Spinal cord (tissue), 10 donors: ENCODE data around the gene CAPS. TPM values are rescaled to one million over a fixed set of nuclear protein-coding genes. Genes with fewer than 3 reads are reported as not detected.

ENCODE experiments used
- DNase-seq, 6 donors: peaks; one replicate each; pipeline versions ENCODE4 v3.0.0 to v3.0.0-alpha.2; 2013 to 2015; ENCODE audit warnings: low spot score in 6 of 6, low read depth in 4 of 6
- H3K27ac ChIP-seq: one replicate; pipeline ENCODE4 v1.5.1; 2013; ENCODE audit warnings: low read depth, low read length, control low read depth
- H3K27me3 ChIP-seq: one replicate; pipeline ENCODE4 v1.6.1; 2013; ENCODE audit warnings: low read length; ENCODE audit not compliant: control insufficient read depth, insufficient read depth
- H3K36me3 ChIP-seq: one replicate; pipeline ENCODE4 v1.6.1; 2013; ENCODE audit warnings: low read length; ENCODE audit not compliant: control insufficient read depth, insufficient read depth
- H3K4me1 ChIP-seq: one replicate; pipeline ENCODE4 v1.6.1; 2013; ENCODE audit warnings: low read length; ENCODE audit not compliant: control insufficient read depth, insufficient read depth
- H3K4me3 ChIP-seq: one replicate; pipeline ENCODE4 v1.5.1; 2013; ENCODE audit warnings: low read depth, low read length, control low read depth
- H3K9me3 ChIP-seq: one replicate; pipeline ENCODE4 v1.6.1; 2013; ENCODE audit warnings: low read length; ENCODE audit not compliant: control insufficient read depth, insufficient read depth
- WGBS: methylation state at CpG from one replicate; pipeline ENCODE4 v1.1.5; 2013; ENCODE audit warnings: missing lambda C conversion rate; ENCODE audit not compliant: insufficient coverage; 5-methylcytosine and 5-hydroxymethylcytosine counted together
- polyA plus RNA-seq, 2 donors: library from polyadenylated mRNA; unstranded; fragments of 120-200 nt; gene quantifications; one replicate each; pipeline ENCODE4 v1.2.1, GENCODE V29; 2013; ENCODE audit not compliant: insufficient read length in 2 of 2
- total RNA-seq, 2 donors: library from RNA; depleted of rRNA in 1 of 2; stranded (reverse); fragments of 120-200 nt in 1 of 2; fragments of >200 nt in 1 of 2; gene quantifications; one replicate each; pipeline versions ENCODE4 v1.2.3 to v1.2.4, GENCODE V29; 2013 to 2014
- donor health status: healthy.

CAPS gene
- total and polyA plus RNA-seq, 4 donors = 15.3 to 85.3 (median 49.4) TPM

DNA sequence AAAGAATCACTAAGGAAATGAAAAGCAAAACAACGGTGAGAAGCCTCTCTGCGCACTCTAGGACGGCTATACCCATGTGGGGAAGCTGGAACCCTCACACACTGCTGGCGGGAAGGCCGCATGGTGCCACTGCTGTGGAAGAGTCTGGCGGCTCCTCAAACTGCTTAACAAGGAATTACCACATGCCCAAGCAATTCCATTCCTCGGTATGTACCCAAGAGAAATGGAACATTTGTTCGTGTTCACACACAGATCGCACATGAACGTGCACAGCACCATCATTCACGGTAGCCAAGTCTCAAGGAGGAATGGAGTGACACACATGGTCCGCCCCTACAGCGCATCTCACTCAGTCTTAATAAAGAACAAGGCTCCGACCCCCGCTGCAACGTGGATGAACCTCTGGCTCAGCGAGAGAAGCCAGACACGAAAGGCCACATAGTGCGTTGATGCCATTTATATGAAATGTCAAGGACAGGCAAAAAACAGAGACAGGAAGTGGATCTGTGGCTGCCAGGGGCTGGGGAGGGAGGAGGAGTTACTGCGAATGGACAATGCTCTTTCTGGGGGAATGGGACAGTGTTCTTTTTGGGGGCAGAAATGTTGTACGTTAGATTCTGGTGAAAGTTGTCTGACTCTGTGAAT lies 7.6 kb downstream of the CAPS start:
- H3K36me3 ChIP-seq = peaks cover 99% of the 10 kb centered on the region
- H3K4me3 ChIP-seq = no peak overlapping the region
- peak in 1 of 6 donors; percentile 78 for DNase-seq
- no peaks in the 10 kb centered on the region for H3K27me3 ChIP-seq
- H3K27ac ChIP-seq = no peak overlapping the region
- H3K9me3 ChIP-seq = no peaks in the 10 kb centered on the region
- peaks cover 7% of the 10 kb centered on the region for H3K4me1 ChIP-seq
- 86% methylated on average over 17 of the region's 21 CpGs for WGBS

DNA sequence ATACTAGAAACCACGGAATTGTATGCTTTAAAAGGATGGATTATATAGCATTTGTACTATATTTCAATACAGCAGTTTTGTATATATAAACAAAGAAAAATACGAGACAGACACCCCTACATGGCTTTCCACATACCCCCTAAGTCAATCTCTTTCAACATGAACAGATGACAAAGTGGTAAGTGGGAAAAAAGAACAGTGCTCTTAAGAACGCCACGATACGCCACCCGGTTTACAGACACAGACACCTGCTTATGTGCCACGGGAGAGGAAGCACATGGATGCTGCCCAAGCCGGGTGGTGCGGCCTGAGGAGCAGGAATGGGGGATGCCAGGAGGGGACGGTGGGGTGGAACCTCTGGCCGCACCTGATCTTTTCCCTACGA lies 8.1 kb downstream of the CAPS start:
- Histone ChIP-seq H3K4me1 (peaks cover 8% of the 10 kb centered on the region), H3K36me3 (peaks cover 99% of the 10 kb centered on the region), H3K4me3 (no peak overlapping the region), H3K9me3 (no peaks in the 10 kb centered on the region), H3K27ac (no peak overlapping the region), H3K27me3 (no peaks in the 10 kb centered on the region)
- WGBS = 95% methylated on average over 10 of the region's 12 CpGs
- DNase-seq = no peak

DNA sequence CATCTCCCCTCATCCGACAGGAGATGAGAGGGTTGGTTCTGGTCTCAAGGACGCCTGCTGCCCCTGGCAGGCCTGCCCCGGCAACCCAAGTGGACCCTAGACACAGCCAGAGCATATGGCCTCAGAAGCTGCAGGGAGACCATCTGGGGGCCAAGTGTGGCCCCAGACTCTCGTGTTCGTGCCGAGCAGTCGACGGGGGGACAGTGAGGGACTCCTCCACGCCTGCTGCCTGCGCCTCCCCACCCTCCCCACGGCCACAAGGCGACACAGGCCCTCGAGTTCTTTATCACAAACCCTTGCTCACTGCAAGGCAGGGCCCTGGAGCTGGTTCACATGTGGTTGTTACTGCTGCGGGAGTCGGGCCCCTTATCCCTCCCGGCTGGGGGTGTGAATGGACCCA lies 9.3 kb downstream of the CAPS start:
- peaks cover 8% of the 10 kb centered on the region for H3K4me1 ChIP-seq
- DNase-seq = no peak
- no peak overlapping the region for H3K4me3 ChIP-seq
- H3K27me3 ChIP-seq = no peaks in the 10 kb centered on the region
- H3K36me3 ChIP-seq = peaks cover 99% of the 10 kb centered on the region
- no peak overlapping the region for H3K27ac ChIP-seq
- H3K9me3 ChIP-seq = no peaks in the 10 kb centered on the region
- WGBS = 90% methylated on average over 14 of the region's 16 CpGs

DNA sequence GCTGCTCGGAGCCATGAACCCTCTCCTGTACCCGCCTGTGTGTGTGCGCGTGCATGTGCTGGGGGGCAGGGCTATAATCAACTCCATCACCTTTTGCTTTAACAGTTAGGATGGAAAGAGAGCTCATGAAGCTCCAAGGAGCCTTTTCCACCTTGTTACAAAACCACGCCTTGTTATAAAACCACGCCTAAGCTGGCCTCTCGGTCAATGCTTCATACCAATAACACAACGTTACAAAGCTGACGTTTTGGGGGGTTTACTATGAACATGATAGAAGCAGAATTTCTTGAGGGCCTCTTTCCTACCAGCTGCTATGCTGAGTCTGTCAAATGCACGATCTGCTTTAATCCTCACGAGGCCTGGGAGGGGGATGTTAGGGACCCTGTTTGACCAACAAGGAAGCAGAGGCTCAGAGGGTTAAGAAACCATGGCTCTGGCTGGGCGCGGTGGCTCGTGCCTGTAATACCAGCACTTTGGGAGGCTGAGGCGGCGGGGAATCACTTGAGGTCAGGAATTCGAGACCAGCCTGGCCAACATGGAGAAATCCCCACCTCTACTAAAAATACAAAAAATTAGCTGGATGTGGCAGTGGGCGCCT lies 11.9 kb downstream of the CAPS start:
- Histone ChIP-seq H3K27me3 (no peaks in the 10 kb centered on the region), H3K4me3 (no peak overlapping the region), H3K27ac (no peak overlapping the region), H3K9me3 (no peaks in the 10 kb centered on the region), H3K36me3 (peaks cover 99% of the 10 kb centered on the region), H3K4me1 (peaks cover 8% of the 10 kb centered on the region)
- WGBS = 96% methylated on average over 8 of the region's 18 CpGs
- no peak for DNase-seq

DNA sequence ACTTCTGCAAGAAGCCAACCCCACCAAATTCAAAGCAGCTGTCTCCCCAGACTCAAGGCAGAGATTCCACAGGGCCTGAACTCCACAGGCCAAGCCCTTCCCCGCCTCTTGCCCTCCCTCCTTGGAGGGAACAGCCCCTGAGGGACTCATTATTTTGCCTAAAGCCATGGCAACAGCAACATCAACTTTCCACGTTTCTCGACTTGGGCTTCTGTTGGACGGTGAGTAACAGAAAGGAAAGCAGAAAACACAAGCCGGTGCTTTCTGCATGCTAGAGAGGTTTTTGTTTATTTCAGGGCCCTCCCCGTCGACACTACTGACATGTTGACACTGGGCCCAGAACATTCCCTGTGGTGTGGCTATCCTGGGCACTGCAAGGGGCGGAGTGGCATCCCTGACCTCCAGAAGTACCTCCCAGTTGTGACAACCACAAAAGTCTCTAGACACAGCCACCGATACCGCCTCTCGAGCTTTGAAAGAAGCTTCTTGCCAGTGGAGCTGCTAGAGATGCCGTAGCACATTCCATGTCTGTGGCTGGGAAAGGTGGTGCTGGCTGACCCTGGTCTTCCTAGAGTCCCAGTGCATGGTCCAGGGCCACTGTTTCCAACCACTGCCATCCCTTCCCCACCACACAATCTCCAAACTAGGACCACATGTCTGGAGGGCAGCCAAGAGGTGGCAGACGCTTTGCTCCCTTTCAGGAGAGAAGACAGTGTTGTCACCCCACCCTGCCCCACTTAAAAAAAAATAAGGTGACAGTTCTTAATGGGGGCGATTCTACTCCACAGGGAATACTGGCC lies 12.8 kb downstream of the CAPS start:
- peaks cover 8% of the 10 kb centered on the region for H3K4me1 ChIP-seq
- H3K4me3 ChIP-seq = no peak overlapping the region
- peak in 1 of 6 donors; percentile 69 for DNase-seq
- peaks cover 99% of the 10 kb centered on the region for H3K36me3 ChIP-seq
- H3K27me3 ChIP-seq = no peaks in the 10 kb centered on the region
- H3K9me3 ChIP-seq = no peaks in the 10 kb centered on the region
- WGBS = 75% methylated on average over 10 of the region's 14 CpGs
- H3K27ac ChIP-seq = peak overlapping the region; percentile 67

DNA sequence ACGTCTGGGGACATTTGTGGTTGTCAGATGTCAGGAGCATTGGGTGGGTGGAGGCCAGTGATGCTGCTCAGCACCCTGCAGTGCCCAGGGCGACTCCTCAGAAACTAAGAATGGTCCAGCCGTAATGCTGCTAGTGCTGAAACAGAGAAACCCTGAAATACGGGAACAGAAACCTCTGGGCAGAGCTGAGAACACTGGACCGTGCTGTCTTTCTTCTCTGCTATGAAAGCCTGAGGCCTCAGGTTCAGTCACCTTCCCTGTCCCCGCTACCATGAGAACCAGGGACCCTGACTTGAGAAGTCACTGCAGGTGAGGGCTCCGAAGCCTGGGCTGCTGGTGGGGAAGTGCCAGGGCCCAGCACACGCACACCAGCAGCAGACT lies 13.4 kb downstream of the CAPS start:
- H3K27ac ChIP-seq = peak overlapping the region; percentile 67
- H3K4me1 ChIP-seq = peaks cover 13% of the 10 kb centered on the region
- H3K4me3 ChIP-seq = no peak overlapping the region

DNA sequence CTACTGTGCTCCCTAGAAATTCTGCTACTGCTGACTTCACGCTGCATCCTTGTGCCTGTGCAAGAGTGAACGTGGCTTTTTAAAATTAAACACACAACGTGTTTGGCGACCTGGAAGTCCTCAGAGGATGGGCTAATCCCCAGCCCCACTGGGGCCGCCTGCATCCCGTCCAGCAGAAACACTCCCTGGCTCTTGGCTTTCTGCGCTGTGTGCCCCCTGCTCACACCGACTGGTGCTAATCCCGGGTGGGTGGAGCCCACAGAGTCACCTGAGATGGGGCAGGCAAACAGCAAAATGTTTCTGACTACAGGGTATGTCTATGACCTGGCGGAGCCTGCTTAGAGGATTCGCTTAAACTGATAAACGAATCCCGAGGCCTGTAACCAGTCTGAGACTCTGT lies 15.1 kb downstream of the CAPS start:
- no peaks in the 10 kb centered on the region for H3K9me3 ChIP-seq
- H3K36me3 ChIP-seq = peaks cover 99% of the 10 kb centered on the region
- H3K4me3 ChIP-seq = no peak overlapping the region
- H3K27me3 ChIP-seq = no peaks in the 10 kb centered on the region
- H3K4me1 ChIP-seq = peaks cover 30% of the 10 kb centered on the region
- DNase-seq = no peak
- no peak overlapping the region for H3K27ac ChIP-seq
- WGBS = 89% methylated on average over 9 of the region's 13 CpGs

More for the DNA sequence above, 13.4 kb downstream of the CAPS start:
- WGBS = 94% methylated on average over 8 of the region's 8 CpGs
- Histone ChIP-seq H3K27me3 (no peaks in the 10 kb centered on the region), H3K9me3 (no peaks in the 10 kb centered on the region), H3K36me3 (peaks cover 100% of the 10 kb centered on the region)
- DNase-seq = no peak

DNA sequence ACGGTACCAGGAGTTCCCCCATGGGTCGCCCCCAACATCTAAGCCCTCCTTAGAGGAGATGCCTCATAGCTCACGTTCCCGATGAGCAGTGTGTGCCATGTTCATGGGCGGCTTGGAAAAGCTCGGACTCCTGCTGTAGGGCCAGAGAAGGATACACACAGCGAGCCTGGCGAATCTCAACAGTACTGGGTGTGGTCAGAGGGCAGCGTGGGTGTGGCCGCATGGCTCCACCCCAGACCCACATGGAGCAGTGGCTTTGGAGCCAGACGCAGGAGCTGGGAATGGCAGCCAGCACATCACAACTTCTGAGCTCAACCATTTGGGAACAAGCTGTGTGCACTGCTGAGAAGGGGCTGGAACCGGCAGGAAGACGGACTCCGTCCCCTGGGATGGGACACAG lies 15.6 kb downstream of the CAPS start:
- Histone ChIP-seq H3K27ac (no peak overlapping the region), H3K27me3 (no peaks in the 10 kb centered on the region), H3K4me3 (no peak overlapping the region), H3K9me3 (no peaks in the 10 kb centered on the region), H3K4me1 (peaks cover 30% of the 10 kb centered on the region), H3K36me3 (peaks cover 94% of the 10 kb centered on the region)
- no peak for DNase-seq
- 89% methylated on average over 12 of the region's 14 CpGs for WGBS

DNA sequence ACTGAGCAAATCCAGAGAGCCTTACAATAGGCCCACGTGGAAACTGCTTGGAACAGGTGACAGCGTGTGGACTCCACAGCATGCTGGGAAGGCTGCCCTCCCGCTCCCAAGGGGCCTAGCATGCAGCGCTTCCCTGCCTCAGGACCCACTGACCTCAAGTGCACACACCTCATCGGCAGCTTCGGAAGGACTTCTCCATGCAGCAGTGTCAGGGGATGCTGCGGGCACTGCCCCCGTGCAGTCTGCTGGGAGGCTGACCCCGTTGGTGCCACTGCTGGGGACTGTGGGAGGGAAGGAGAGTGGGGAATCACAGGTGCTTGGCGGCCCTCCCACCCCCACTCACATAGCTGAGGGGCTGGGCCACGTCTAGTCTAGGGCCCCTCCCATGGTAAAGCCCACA lies 17.2 kb downstream of the CAPS start:
- no peaks in the 10 kb centered on the region for H3K27me3 ChIP-seq
- H3K27ac ChIP-seq = no peak overlapping the region
- no peak for DNase-seq
- WGBS = 79% methylated on average over 3 of the region's 11 CpGs
- peaks cover 42% of the 10 kb centered on the region for H3K4me1 ChIP-seq
- no peaks in the 10 kb centered on the region for H3K9me3 ChIP-seq
- no peak overlapping the region for H3K4me3 ChIP-seq
- peaks cover 92% of the 10 kb centered on the region for H3K36me3 ChIP-seq
